Stimulated activated naive B cell treated with anti-CD40 and anti-IgM and Interleukin-4, amounts not matched to agents 10 μg/mL and 1 μg/mL and 100 μg/mL, for 72 hours (primary cell): Measurements from ENCODE around the gene EIF5AL1.
"Not testable (repeated sequence)": the region's sequence is repeated elsewhere in the genome, so short reads cannot be mapped to it uniquely, and the experiment has no call there.

Source experiments
- ATAC-seq, 2 donors: fragments of 150-1000 bp; cut with Tn5 transposase; replicated peaks; 2 replicates each; pipeline ENCODE4 v1.10.0; 2021; ENCODE audit warnings: moderate library complexity in 1 of 2
- DNase-seq: peaks from one replicate; pipeline ENCODE4 v3.0.0; 2021
- H3K27ac Mint-ChIP-seq: one replicate; pipeline ENCODE4 v1.8.0; 2022; ENCODE audit warnings: mild to moderate bottlenecking, mixed read lengths
- H3K27me3 Mint-ChIP-seq, 2 donors: one replicate each; pipeline ENCODE4 v1.8.0; 2022; ENCODE audit warnings: mixed read lengths in 2 of 2
- H3K36me3 Mint-ChIP-seq, 2 donors: one replicate each; pipeline ENCODE4 v1.8.0; 2022; ENCODE audit warnings: mixed read lengths in 2 of 2, mild to moderate bottlenecking in 1 of 2
- H3K4me1 Mint-ChIP-seq, 2 donors: one replicate each; pipeline ENCODE4 v1.8.0; 2022; ENCODE audit warnings: mixed read lengths in 2 of 2, mild to moderate bottlenecking in 1 of 2
- H3K4me3 Mint-ChIP-seq, 2 donors: one replicate each; pipeline ENCODE4 v1.8.0; 2022; ENCODE audit warnings: mild to moderate bottlenecking in 2 of 2, mixed read lengths in 2 of 2, moderate library complexity in 1 of 2
- H3K9me3 Mint-ChIP-seq, 2 donors: one replicate each; pipeline ENCODE4 v1.8.0; 2022; ENCODE audit warnings: mixed read lengths in 2 of 2, mild to moderate bottlenecking in 1 of 2

Gene EIF5AL1

DNA sequence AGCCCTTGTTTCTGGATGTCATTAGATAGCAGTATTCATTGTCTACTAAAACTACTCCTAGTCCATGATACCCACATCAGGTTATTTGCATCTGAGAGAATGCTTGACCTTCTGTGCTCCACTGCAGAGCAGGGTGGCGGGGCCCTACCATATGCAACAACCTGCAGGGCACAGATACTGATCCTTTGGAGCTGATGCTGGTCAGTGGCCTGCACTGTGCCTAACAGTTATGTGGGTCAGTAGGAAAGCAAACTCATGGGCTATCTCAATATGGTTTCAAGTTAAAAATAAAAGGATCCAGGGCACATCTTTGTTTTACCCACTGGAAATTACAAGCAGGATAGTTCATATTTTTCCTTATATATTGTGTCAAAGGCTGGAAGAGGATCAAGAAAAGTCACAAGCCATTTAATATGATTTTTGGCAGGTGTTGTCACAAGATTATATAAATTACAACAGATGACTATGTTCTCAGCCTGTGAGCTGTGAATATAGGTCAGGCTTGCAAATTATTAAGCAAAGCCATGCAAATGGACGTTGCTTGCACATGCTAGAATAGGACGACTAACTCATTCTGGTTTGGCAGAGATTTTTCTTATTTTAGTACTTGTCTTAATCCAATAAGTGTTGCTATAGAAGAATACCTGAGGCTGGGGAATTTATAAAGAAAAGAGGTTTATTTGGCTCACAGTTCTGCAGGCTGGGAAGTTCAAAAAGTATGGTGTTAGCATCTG, 32.8 kb downstream of the EIF5AL1 start:
- H3K27me3 Mint-ChIP-seq: peaks cover 0 to 11% of the 10 kb centered on the region in 2 donors
- H3K36me3 Mint-ChIP-seq, DNase-seq, H3K27ac Mint-ChIP-seq, ATAC-seq, H3K9me3 Mint-ChIP-seq, H3K4me1 Mint-ChIP-seq, H3K4me3 Mint-ChIP-seq: not testable (repeated sequence)

DNA sequence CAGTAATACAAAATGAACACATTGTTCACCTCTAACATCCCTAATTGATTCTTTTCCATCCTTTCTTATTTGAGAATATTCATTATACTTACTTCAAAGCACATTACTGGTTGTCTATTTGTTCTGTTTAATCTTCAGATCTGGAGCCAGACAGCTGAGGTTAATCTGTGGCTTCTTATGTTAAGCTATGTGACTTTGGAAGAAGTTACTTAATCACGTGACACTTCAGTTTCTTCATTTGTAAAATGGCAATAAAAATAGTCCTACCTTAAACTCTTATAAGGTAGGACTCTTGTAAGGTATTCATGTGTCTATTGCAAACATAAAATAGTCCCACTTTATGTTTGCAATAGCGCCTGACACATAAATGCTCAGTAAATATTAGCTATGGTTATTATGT, 34.8 kb downstream of the EIF5AL1 start:
- H3K27me3 Mint-ChIP-seq: peaks cover 12 to 15% of the 10 kb centered on the region in 2 donors
- H3K4me1 Mint-ChIP-seq, DNase-seq, H3K9me3 Mint-ChIP-seq, H3K27ac Mint-ChIP-seq, ATAC-seq, H3K36me3 Mint-ChIP-seq, H3K4me3 Mint-ChIP-seq: not testable (repeated sequence)

DNA sequence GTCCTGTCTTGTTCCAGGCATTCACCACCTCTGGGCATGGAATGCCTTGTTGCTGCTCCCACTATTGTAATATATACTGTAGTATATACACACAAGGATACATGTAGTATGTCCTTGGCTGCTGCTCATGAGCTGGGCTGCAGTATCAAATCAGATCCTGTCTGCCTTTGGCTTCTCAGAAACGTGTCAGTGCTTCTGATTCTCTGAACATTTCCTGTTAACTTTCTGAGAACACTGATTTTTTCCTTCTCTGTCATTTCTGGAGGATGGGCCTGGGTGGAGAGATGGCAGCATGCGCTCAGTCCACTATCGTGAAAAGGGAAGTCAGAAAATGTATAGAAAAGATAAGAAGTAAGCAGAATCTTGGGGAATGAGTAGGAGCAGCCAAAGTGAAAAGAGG, 35.6 kb downstream of the EIF5AL1 start:
- ATAC-seq (no peak), DNase-seq (no peak)
- Mint-ChIP-seq H3K4me3 (no peak overlapping the region), H3K9me3 (peaks cover 0 to 6% of the 10 kb centered on the region in 2 donors), H3K27ac (no peak overlapping the region), H3K36me3 (no peaks in the 10 kb centered on the region), H3K4me1 (no peaks in the 10 kb centered on the region), H3K27me3 (peaks cover 13 to 15% of the 10 kb centered on the region in 2 donors)

DNA sequence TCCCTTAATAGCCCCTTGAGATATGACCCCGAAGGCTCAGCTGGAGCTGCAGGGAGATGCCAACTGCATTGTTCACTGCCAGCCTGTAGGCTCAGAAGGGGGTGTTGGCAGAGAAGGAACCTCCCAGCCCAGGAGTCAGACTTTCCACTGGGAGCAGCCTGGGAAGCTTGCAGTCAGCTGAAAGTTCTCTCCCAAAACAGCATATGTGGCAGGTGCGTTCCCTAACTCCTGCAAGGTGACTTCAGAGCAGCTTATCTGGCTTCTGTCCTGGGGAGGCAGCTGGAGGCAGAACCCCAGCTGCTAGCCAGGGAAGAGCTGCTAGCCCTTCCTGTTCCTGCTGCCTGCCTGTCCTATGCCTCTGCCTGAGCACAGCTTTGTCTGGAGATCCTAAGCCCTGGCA, 39.8 kb downstream of the EIF5AL1 start:
- Mint-ChIP-seq H3K36me3 (no peaks in the 10 kb centered on the region), H3K9me3 (no peaks in the 10 kb centered on the region), H3K4me1 (no peaks in the 10 kb centered on the region), H3K27ac (no peak overlapping the region), H3K4me3 (no peak overlapping the region), H3K27me3 (peaks cover 9 to 19% of the 10 kb centered on the region in 2 donors)
- ATAC-seq: no peak
- no peak for DNase-seq

DNA sequence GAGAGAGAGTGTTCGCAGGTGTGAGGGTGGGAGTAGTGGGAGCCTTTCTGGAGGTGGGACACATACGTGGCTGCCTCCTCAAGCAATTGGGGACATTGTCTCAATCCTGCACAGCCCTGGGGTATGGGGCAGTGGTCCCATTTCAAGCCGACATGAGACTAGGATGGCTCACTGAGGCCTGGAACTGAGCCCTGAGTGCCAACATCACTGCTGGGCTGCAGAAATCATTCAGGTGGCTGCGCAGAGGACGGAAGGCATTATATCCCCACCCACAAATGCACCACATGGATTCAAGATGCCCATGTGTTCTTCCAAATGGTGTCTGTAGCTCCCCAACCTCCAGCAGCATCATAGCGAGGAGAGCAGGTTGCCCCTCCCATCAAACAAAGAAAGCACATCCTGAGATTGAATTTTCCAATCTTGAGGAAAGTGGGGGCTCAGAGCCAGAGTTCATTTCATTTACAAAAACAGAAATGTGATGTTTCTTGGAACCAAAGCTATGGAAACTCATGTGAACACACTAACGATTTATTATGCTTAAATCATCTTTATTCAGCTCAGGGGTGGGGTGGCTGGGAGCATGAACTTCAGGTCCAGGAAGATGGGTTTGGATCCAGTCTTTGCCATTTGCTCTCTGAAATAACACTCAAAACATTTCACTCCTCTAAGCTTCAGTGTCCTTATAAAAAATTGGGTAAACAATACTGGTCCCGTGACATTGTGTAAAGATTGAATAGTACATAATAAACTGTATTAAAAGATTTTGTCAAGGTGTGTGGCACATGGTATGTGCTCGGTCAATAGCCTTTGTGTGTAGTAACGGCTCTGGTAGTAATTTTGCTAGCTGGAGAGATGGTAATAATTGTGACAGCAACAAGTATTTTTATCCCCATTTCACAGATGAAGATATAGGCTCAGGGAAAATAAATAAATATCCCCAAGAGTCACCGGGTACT, 43.3 kb downstream of the EIF5AL1 start:
- Mint-ChIP-seq H3K9me3 (no peaks in the 10 kb centered on the region), H3K4me3 (no peak overlapping the region), H3K27me3 (peaks cover 12 to 22% of the 10 kb centered on the region in 2 donors), H3K27ac (no peak overlapping the region), H3K36me3 (no peaks in the 10 kb centered on the region), H3K4me1 (no peaks in the 10 kb centered on the region)
- no peak for DNase-seq
- ATAC-seq: no peak

DNA sequence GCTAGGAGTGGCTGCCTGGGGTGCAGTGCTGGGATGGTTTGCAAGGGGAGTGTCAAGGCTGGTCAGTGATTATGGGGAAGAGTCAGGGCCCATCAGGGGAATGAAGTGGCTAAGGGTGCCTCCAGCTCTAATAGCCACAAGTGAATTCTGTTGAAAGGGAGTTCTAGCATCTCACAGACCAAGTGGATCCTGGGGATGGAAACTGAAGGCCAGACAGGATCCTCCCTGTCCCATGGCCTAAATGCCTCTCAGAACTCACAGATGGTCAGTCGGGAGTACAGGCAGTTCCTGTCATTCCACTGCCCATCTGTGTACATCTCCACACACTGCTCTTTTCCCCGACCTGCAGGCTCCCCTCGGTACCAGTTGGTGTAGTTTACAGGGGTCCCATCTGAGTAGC, 44.6 kb downstream of the EIF5AL1 start:
- peaks cover 11 to 21% of the 10 kb centered on the region in 2 donors for H3K27me3 Mint-ChIP-seq
- H3K36me3 Mint-ChIP-seq, H3K9me3 Mint-ChIP-seq, ATAC-seq, H3K27ac Mint-ChIP-seq, DNase-seq, H3K4me3 Mint-ChIP-seq, H3K4me1 Mint-ChIP-seq: not testable (repeated sequence)

DNA sequence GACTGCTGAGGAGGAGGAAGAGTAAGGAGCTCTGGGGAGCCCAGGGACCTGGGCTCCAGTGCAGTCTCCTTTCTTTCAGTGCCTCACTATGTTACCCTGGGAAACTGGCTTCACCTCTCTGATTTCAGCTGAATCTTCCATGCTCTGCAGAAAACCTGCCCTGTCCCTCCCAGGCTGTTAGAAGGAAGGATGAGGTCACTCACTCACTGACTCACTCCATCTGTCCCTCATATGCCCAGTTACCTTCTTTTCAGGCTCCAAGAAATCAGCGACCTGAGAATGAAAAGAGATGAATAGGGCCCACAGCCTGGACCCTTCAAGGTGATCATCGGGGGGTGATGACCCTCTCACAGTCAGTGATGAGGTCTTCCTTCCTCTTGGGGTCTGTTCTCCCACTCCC, 47.4 kb downstream of the EIF5AL1 start:
- DNase-seq: no peak

DNA sequence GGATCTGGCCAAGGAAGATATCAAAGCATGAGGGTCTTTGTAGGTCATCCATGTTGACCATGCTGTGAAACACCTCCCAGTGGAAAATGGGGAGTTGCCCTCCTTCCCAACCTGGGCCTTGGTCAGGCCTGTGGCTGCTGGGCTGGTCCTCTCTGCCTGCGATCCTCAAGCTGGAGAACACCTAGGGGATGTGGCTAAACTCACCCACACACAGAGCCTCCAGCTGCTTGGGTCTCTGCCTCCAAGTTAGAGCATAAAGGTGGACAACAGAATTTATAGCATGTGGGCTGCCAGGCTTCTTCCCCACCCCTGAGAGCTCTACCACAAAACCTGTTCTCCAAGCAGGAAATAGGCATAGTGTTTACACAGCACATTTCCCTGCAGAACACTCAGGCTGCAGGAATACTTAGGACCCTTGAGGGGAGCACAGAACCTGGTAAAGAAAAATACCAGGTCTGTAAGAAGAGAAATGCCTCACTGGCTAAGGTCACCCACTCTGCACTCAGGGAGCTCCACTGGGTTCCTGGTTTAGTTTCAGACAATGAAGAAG, 47.9 kb downstream of the EIF5AL1 start, which contains the start of gene SFTPA2:
Gene SFTPA2, minus strand, starts transcription at position 248 of the 550 bp plus-strand sequence. CDS start 924 bp downstream, outside the sequence.
- Mint-ChIP-seq H3K27me3 (peaks cover 24 to 33% of the 10 kb centered on the region in 2 donors), H3K36me3 (peaks cover 0 to 2% of the 10 kb centered on the region in 2 donors), H3K4me1 (peaks cover 10 to 11% of the 10 kb centered on the region in 2 donors), H3K27ac (no peak within 1 kb of the TSS), H3K9me3 (no peaks in the 10 kb centered on the region), H3K4me3 (no peak within 1 kb of the TSS)
- ATAC-seq: no peak
- DNase-seq: no peak

More for the DNA sequence above, 47.4 kb downstream of the EIF5AL1 start:
- Mint-ChIP-seq H3K9me3 (no peaks in the 10 kb centered on the region), H3K36me3 (peaks cover 0 to 2% of the 10 kb centered on the region in 2 donors), H3K27ac (no peak overlapping the region), H3K4me3 (no peak overlapping the region), H3K27me3 (peaks cover 24 to 33% of the 10 kb centered on the region in 2 donors), H3K4me1 (peaks cover 10 to 11% of the 10 kb centered on the region in 2 donors)
- no peak for ATAC-seq

DNA sequence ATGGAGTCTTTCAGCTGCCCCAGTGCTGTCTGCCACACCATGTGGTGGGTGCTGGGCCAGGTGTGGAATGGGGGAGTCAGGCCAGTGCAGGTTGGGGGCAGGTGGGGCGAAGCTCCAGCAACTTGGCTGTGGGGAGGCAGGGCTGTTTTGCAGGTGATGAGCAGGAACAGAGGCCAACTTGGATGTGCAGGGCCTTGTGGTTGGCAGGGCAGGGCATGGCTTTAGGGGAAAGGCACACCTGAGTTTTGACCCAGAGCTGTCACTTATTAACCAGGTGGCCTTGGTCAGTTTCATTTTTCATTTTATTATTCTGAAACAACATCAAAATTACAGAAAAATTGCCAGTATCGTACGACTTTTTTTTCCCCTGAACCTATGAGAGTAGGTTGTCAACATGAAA, 48.9 kb downstream of the EIF5AL1 start:
- H3K4me1 Mint-ChIP-seq: peaks cover 10 to 11% of the 10 kb centered on the region in 2 donors
- peaks cover 0 to 2% of the 10 kb centered on the region in 2 donors for H3K36me3 Mint-ChIP-seq
- DNase-seq (no peak), ATAC-seq (no peak)
- H3K9me3 Mint-ChIP-seq: no peaks in the 10 kb centered on the region
- no peak overlapping the region for H3K4me3 Mint-ChIP-seq
- no peak overlapping the region for H3K27ac Mint-ChIP-seq
- peaks cover 24 to 33% of the 10 kb centered on the region in 2 donors for H3K27me3 Mint-ChIP-seq

DNA sequence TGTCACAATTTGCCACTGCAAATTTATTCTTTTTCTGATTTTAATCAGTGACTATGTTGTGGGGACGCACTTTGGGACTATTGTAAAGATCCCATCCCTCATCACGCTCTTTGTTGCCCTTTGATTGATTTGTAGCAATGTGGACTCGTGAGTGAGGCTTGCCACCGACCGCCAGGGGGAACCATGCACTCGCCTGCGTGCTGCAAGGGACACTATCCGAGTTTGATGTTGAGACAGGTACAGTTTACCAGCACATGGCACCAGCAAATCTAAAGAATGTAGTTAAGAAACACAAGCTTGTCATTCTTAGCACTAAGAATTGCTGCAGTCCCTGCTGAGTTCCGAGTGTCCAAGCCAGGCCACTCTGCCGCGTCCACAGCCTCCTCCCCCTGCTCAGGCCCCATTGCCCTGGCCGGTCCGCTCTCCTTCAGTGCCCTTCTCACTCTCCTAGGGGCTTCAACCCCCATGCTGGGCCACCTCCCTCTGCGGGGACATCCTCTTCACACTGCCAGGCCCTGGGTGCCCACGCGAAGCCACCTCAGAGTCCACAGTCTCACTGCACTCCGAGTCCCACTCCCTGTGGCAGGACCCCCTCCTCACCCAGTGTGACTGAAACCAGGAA, 49.9 kb downstream of the EIF5AL1 start:
- Mint-ChIP-seq H3K9me3 (no peaks in the 10 kb centered on the region), H3K27me3 (peaks cover 30 to 33% of the 10 kb centered on the region in 2 donors)
- ATAC-seq: peak; percentile 91 to 92

DNA sequence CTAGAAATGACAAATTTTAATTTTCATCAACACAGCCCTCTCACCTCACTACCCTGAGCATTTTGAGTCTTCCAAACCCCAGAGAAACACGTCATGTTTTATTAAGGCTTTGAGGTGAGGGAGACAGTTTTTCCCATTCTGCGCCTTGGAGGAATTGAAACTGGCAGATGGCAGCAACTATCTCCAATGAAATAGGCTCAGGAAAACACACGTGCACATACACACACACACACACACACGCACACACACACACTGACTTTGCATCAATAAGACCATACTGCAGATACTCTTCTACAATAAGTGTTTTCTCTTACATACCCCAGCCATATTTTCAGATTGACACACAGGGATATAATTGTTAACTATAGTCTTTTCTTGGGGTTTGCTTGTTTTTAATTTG, 51.1 kb downstream of the EIF5AL1 start:
- peaks cover 40 to 45% of the 10 kb centered on the region in 2 donors for H3K27me3 Mint-ChIP-seq
- H3K27ac Mint-ChIP-seq: no peak overlapping the region
- DNase-seq: no peak
- no peaks in the 10 kb centered on the region for H3K9me3 Mint-ChIP-seq
- peaks cover 10 to 11% of the 10 kb centered on the region in 2 donors for H3K4me1 Mint-ChIP-seq
- no peak for ATAC-seq
- H3K4me3 Mint-ChIP-seq: no peak overlapping the region
- H3K36me3 Mint-ChIP-seq: peaks cover 0 to 2% of the 10 kb centered on the region in 2 donors

More for the DNA sequence above, 49.9 kb downstream of the EIF5AL1 start:
- DNase-seq: peak; percentile 41
- H3K4me1 Mint-ChIP-seq: peaks cover 10 to 11% of the 10 kb centered on the region in 2 donors
- H3K27ac Mint-ChIP-seq: no peak overlapping the region
- peak overlapping the region; percentile 14 to 69 for H3K4me3 Mint-ChIP-seq
- peaks cover 0 to 2% of the 10 kb centered on the region in 2 donors for H3K36me3 Mint-ChIP-seq
